Breast epithelium (tissue), 4 donors: ENCODE results near the gene FXYD7. TPM values are rescaled to one million over a fixed set of nuclear protein-coding genes. Genes with fewer than 3 reads are reported as not detected.

Experiments used
- DNase-seq, 2 donors: peaks; one replicate each; pipeline ENCODE4 v3.0.0-alpha.2; 2019; ENCODE audit warnings: low spot score in 2 of 2
- H3K27ac ChIP-seq, 2 donors: fragments of 200-600 bp; sonication (generic) in 1 of 2; one replicate each; pipeline ENCODE4 v1.5.1; 2016 to 2019; ENCODE audit warnings: mild to moderate bottlenecking in 1 of 2
- H3K27me3 ChIP-seq, 2 donors: fragments of 200-600 bp; sonication (generic) in 1 of 2; one replicate each; pipeline versions ENCODE4 v1.5.1 to v1.6.0; 2017 to 2019; ENCODE audit warnings: control low read depth in 1 of 2, mild to moderate bottlenecking in 1 of 2
- H3K36me3 ChIP-seq: fragments of 200-600 bp; one replicate; pipeline ENCODE4 v1.5.1; 2019
- H3K4me1 ChIP-seq, 2 donors: fragments of 200-600 bp; sonication (generic); one replicate each; pipeline ENCODE4 v1.5.1; 2016 to 2019; ENCODE audit warnings: control low read depth in 1 of 2
- H3K4me3 ChIP-seq, 3 donors: fragments of 200-600 bp; sonication (generic); 1 replicate in 2 of 3; 2 replicates in 1 of 3; pipeline ENCODE4 v1.5.1; 2016 to 2019; ENCODE audit warnings: mild to moderate bottlenecking in 3 of 3, moderate library complexity in 2 of 3
- H3K9me3 ChIP-seq, 2 donors: fragments of 200-600 bp; sonication (generic) in 1 of 2; one replicate each; pipeline ENCODE4 v1.5.1; 2016 to 2019; ENCODE audit warnings: control low read depth in 1 of 2
- CTCF ChIP-seq, 3 donors: fragments of 450-650 bp; IDR thresholded peaks; one replicate each; pipeline ENCODE4 v1.5.1; 2016 to 2017; ENCODE audit warnings: antibody characterized with exemption in 3 of 3, mild to moderate bottlenecking in 3 of 3, moderate library complexity in 3 of 3
- POLR2A ChIP-seq: fragments of 450-650 bp; IDR thresholded peaks from one replicate; pipeline ENCODE4 v1.6.1; 2016; ENCODE audit warnings: antibody characterized with exemption, mild to moderate bottlenecking, moderate library complexity
- POLR2AphosphoS5 ChIP-seq, 3 donors: sonication (generic); formaldehyde crosslinking; IDR thresholded peaks; one replicate each; pipeline ENCODE4 v1.6.1; 2017; ENCODE audit warnings: antibody characterized with exemption in 3 of 3
- intact Hi-C: fragments of 100-400 bp; cut with DNase I; formaldehyde crosslinking; loops from one replicate; pipeline ENCODE4 v1.15.1; 2023; ENCODE audit warnings: low total_unique reads
- total RNA-seq, 3 donors: library from RNA; depleted of rRNA; stranded (reverse); fragments of >200 nt; gene quantifications; one replicate each; pipeline ENCODE4 v1.1.0, GENCODE V29; 2016

FXYD7 gene
- total RNA-seq, 3 donors from 2014 or later, result not detected

- Histone ChIP-seq H3K27ac (peak overlapping the region; percentile 86 to 90), H3K27me3 (no peaks in the 10 kb centered on the region), H3K36me3 (no peaks in the 10 kb centered on the region), H3K9me3 (no peaks in the 10 kb centered on the region), H3K4me1 (peaks cover 8 to 38% of the 10 kb centered on the region in 2 donors), H3K4me3 (peak overlapping the region in 1 of 3 donors; percentile 31)
- intact Hi-C loops, result no loop called here
- TF ChIP-seq POLR2AphosphoS5 (IDR thresholded peaks at IDR 0.05) (no peak), CTCF (IDR thresholded peaks at IDR 0.05) (no peak), POLR2A (no peak)
- no peak for DNase-seq
Measured at GRCh38 chr19:35120898-35121297, 22.2 kb upstream of the FXYD7 start.

DNA sequence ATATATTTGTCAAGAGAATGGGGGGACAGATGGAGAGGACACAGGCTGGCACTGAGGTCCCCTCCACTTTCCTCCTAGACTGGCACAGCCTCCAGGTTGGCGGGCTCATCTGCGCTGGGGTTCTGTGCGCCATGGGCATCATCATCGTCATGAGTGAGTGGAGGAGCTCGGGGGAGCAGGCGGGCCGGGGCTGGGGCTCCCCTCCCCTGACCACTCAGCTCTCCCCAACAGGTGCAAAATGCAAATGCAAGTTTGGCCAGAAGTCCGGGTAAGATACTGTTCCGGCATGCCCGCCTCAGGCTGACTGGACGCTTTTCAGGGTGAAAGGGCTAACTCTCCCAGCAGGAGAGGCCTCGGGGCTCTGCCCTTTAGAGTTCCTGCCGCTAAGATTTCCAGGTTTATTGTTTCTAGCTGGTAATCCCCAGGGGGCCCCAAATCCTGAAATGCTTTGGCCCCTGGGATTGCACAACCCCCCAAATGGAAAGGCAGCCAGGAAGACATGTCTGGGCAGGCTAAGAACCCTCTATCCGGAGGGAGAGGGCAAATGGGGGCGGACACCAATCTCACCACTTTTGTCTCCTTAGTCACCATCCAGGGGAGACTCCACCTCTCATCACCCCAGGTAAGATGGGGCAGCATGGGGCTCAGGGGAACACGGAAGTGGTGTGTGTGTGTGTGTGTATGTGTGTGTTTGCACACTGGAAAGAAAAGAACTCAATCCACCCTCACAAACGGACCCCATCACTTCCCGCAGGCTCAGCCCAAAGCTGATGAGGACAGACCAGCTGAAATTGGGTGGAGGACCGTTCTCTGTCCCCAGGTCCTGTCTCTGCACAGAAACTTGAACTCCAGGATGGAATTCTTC, 20.1 kb upstream of the FXYD7 start:
- Histone ChIP-seq H3K9me3 (no peaks in the 10 kb centered on the region), H3K4me1 (peaks cover 13 to 38% of the 10 kb centered on the region in 2 donors), H3K36me3 (no peaks in the 10 kb centered on the region), H3K27me3 (no peaks in the 10 kb centered on the region), H3K27ac (peak overlapping the region; percentile 86 to 97), H3K4me3 (peak overlapping the region in 1 of 3 donors; percentile 47)
- peak in 1 of 2 donors; percentile 64 for DNase-seq
- intact Hi-C loops, result no loop called here
- TF ChIP-seq POLR2AphosphoS5 (IDR thresholded peaks at IDR 0.05) (no peak), CTCF (IDR thresholded peaks at IDR 0.05) (no peak), POLR2A (no peak)

DNA sequence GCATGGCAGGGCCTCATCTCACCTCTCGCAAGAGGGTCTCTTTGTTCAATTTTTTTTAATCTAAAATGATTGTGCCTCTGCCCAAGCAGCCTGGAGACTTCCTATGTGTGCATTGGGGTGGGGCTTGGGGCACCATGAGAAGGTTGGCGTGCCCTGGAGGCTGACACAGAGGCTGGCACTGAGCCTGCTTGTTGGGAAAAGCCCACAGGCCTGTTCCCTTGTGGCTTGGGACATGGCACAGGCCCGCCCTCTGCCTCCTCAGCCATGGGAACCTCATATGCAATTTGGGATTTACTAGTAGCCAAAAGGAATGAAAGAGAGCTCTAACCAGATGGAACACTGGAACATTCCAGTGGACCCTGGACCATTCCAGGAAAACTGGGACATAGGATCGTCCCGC, 19.5 kb upstream of the FXYD7 start:
- Histone ChIP-seq H3K36me3 (no peaks in the 10 kb centered on the region), H3K4me3 (peak overlapping the region; percentile 49 to 75 (median 55)), H3K27me3 (no peaks in the 10 kb centered on the region), H3K9me3 (no peaks in the 10 kb centered on the region), H3K4me1 (peaks cover 13 to 38% of the 10 kb centered on the region in 2 donors), H3K27ac (peak overlapping the region; percentile 86 to 97)
- TF ChIP-seq POLR2A, result no peak
- no peak for TF ChIP-seq CTCF (IDR thresholded peaks at IDR 0.05)
- TF ChIP-seq POLR2AphosphoS5 (IDR thresholded peaks at IDR 0.05), result peak in 1 of 3 donors; percentile 33
- DNase-seq, result no peak
- intact Hi-C loops, result no loop called here

DNA sequence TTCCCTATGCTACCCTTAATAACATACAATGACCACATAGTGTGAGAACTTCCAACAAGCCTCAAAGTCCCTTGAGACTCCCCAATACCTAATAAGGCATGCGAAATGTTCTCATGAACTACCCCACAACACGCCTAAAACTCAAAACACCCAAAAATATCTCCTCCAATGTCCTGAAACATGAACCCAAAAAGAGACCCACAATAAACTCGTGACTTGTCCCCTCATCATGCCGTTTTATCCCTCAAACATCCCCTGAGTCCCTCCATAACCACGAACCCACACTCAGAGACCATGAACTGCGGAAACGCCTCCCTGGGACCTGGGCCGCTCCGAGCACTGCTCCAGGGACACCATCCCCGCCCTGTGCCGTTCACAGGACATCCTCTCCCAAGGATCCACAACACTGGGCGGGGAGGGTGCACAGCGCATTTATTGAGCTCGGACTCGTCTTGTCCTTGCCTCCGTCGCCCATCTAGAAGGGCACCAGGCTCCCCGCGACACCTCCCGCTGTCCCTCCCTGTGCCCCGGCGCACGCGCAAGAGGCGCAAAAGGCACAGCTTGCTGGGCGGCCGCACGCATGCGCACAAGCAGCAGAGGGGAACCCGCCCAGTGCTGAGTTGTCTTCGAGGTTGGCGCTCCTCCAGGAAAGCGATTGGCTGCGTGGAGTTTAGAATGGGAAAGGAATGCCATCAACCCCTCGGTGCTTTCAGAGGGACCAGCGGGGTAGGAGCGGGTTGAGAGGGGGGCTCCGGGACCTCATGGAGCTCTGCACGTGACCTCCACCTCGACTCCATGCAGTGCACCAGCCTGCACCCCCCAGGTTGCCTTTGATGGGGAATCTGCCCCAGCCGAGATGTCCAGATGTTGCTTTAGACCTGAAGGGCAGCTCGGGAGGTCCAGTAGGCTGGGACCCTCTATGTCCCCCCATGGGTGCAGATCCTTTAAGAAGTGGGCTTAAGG, 18.7 kb upstream of the FXYD7 start:
- peak; percentile 88 to 94 for DNase-seq
- TF ChIP-seq CTCF (IDR thresholded peaks at IDR 0.05), result no peak
- TF ChIP-seq POLR2AphosphoS5 (IDR thresholded peaks at IDR 0.05), result peak; percentile 75 to 80 (median 79)
- peak; percentile 86 for TF ChIP-seq POLR2A
- Histone ChIP-seq H3K27me3 (no peaks in the 10 kb centered on the region), H3K27ac (peak overlapping the region; percentile 86 to 97), H3K9me3 (no peaks in the 10 kb centered on the region), H3K4me3 (peak overlapping the region; percentile 49 to 75 (median 55)), H3K4me1 (peaks cover 13 to 38% of the 10 kb centered on the region in 2 donors), H3K36me3 (no peaks in the 10 kb centered on the region)
- intact Hi-C loops, result no loop called here
